ENCODE results near the gene NOP9. TPM values are rescaled to one million over a fixed set of nuclear protein-coding genes. Genes with fewer than 3 reads are reported as not detected.

Gene NOP9
- total RNA-seq, 1 experiment from 2014 or later: 39.4 TPM

DNA sequence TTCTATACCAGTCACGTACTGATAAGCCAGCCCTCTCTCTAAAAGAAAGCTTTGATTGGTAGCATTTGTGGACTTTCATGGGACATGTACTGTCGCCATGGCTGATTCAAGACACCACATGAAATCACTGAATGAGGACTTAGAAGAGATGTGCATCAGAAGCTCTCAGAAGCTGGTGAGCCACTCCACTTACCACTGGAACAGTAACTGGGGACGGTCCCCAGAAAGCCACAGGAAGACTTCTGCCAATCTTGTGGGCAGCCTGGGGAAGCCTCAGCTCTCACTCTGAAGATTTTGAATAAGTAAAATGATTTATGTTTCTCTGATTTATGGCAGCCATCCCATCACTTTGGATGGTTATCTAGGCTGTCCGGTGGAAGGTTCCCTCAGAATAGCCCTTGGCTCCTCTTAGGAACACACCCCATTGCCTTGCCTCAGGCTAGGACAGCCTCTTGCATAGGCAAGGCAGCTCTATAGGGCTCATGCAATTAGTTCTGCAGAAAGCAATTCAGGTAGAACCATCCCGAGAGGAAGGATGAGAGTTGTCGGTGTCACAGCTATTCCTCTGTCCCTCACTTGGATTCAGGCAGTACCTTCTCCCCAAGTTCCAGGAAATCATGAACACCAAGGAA is 9.9 kb upstream of the NOP9 start:
- ChIA-PET POLR2A (no interaction called here), RAD21 (ENCODE audit: low non-redundant PET in 1 of 2, low total read pairs in 2 of 2, uncharacterized antibody in 2 of 2, unreplicated experiment in 2 of 2) (no interaction called here), CTCF (interaction anchor here (1.0 to 1.2 kb wide), 2 partner anchors 10 to 18 kb away, joined by 3 to 4 read pairs; partner anchors contain the start of genes CIDEB, DHRS1 and NOP9)

More for the DNA sequence above, 9.9 kb upstream of the NOP9 start:
- TF ChIP-seq REST (IDR thresholded peaks at IDR 0.05; ENCODE audit: low read depth) (no peak), JUND (IDR thresholded peaks at IDR 0.05) (no peak), ATF3 (IDR thresholded peaks at IDR 0.05) (no peak), CEBPB (IDR thresholded peaks at IDR 0.05; ENCODE audit: low read depth) (no peak), CBX3 (IDR thresholded peaks at IDR 0.05; ENCODE audit: low read depth) (no peak), ELF1 (IDR thresholded peaks at IDR 0.05; ENCODE audit: borderline replicate concordance, low read depth) (no peak), ZFX (IDR thresholded peaks at IDR 0.05) (no peak), POLR2AphosphoS5 (IDR thresholded peaks at IDR 0.05; ENCODE audit: low read depth, low read length) (no peak), SRF (IDR thresholded peaks at IDR 0.05; ENCODE audit: low read depth) (no peak), EGR1 (IDR thresholded peaks at IDR 0.05; ENCODE audit: low read depth) (no peak), CTCF (IDR thresholded peaks at IDR 0.05 in 2 of 3, conservative IDR thresholded peaks at IDR 0.05 in 1 of 3; ENCODE audit: borderline replicate concordance in 1 of 3, insufficient read depth in 1 of 3, low read depth in 2 of 3, low read length in 2 of 3) (no peak), POLR2A (IDR thresholded peaks at IDR 0.05; ENCODE audit: borderline replicate concordance, extremely low read depth, insufficient read depth, insufficient read length) (no peak), YY1 (IDR thresholded peaks at IDR 0.05; ENCODE audit: extremely low read depth, insufficient replicate concordance, low read depth, low read length) (no peak), SP1 (IDR thresholded peaks at IDR 0.05; ENCODE audit: low read depth) (no peak), EZH2 (IDR thresholded peaks at IDR 0.05) (no peak)
- TF ChIP-seq, protein P1, sequence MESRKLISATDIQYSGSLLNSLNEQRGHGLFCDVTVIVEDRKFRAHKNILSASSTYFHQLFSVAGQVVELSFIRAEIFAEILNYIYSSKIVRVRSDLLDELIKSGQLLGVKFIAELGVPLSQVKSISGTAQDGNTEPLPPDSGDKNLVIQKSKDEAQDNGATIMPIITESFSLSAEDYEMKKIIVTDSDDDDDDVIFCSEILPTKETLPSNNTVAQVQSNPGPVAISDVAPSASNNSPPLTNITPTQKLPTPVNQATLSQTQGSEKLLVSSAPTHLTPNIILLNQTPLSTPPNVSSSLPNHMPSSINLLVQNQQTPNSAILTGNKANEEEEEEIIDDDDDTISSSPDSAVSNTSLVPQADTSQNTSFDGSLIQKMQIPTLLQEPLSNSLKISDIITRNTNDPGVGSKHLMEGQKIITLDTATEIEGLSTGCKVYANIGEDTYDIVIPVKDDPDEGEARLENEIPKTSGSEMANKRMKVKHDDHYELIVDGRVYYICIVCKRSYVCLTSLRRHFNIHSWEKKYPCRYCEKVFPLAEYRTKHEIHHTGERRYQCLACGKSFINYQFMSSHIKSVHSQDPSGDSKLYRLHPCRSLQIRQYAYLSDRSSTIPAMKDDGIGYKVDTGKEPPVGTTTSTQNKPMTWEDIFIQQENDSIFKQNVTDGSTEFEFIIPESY (IDR thresholded peaks at IDR 0.05; ENCODE audit: extremely low read depth, insufficient replicate concordance, low read length): no peak
- TF ChIP-seq, protein P2, sequence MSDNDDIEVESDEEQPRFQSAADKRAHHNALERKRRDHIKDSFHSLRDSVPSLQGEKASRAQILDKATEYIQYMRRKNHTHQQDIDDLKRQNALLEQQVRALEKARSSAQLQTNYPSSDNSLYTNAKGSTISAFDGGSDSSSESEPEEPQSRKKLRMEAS (IDR thresholded peaks at IDR 0.05): no peak
- Histone ChIP-seq H3K27me3 (ENCODE audit: insufficient read depth, low read length) (no peaks in the 10 kb centered on the region), H3K9ac (ENCODE audit: low read length) (no peak overlapping the region), H3K9me3 (ENCODE audit: control insufficient read depth in 1 of 2, insufficient read depth in 1 of 2, low read depth in 1 of 2, low read length in 2 of 2) (no peaks in the 10 kb centered on the region), H3K27ac (ENCODE audit: low read depth, low read length) (no peak overlapping the region), H3K4me1 (ENCODE audit: control insufficient read depth in 1 of 2, insufficient read depth in 2 of 2, low read length in 2 of 2) (no peaks in the 10 kb centered on the region), H3K9me2 (ENCODE audit: insufficient read depth) (no peaks in the 10 kb centered on the region), H2AFZ (ENCODE audit: low read depth, low read length, poor library complexity, severe bottlenecking) (no peak overlapping the region), H3K36me3 (ENCODE audit: control insufficient read depth in 1 of 2, insufficient read depth in 2 of 2, low read length in 2 of 2) (peaks cover 8 to 15% of the 10 kb centered on the region in 2 experiments; a peak in 3 of 4 replicates), H4K20me1 (ENCODE audit: insufficient read depth) (no peaks in the 10 kb centered on the region), H3K4me2 (ENCODE audit: low read length) (no peak overlapping the region), H3K79me2 (ENCODE audit: insufficient read depth, low read length) (no peaks in the 10 kb centered on the region), H3K4me3 (replicated peaks in 1 of 2; ENCODE audit: low read depth in 1 of 2, low read length in 2 of 2) (no peak overlapping the region)
- intact Hi-C loops (cut with micrococcal nuclease): loop anchor here (10.0 kb wide), 1 partner anchor 305 kb away; the partner anchor contains the start of gene DHRS4L2
- BruUV-seq (replicated peaks): no TSS peak
- DNase-seq (ENCODE audit: low read depth, low spot score): no peak
- ATAC-seq: no peak
